ENCODE data around the gene PCDHAC2. TPM values are rescaled to one million over a fixed set of nuclear protein-coding genes. Genes with fewer than 3 reads are reported as not detected.

The PCDHAC2 gene
- total and polyA plus RNA-seq, 2 of the 13 experiments (the other 11 are each of a cell fraction or from before 2014, with no cell fraction given) = not detected

DNA sequence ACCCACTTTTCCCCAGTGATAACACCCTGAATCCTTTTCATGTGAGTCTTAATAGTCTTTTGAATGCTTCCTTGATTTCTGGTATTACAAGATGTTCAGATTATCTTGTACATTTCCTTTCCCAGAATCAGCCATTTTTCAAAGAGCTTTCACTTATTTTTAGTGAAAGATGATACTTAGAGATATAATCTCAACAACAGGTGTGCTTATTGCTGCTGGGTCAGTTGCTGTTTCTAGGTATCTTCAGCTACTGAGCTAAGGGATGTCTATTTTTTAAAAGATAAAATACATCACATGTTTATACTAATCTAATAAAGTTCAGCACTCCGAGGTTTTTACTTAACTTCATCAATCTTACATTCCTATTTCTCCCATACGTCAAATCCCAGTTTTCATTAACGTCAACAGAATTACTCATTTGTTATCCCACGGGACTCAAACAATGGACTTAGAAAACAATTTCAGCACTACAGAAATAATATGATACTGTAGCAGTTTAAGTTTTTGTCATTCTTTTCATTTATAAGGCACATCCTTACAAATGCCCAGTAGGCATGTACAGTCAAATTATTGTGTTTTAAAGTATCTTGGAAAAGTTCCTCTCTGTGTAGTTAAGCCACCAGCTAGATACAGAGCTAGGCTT is 31.2 kb upstream of the PCDHAC2 start:
- DNase-seq (ENCODE audit: low spot score) (no peak), ATAC-seq (no peak), FAIRE-seq (no peak)
- no peaks in the 10 kb centered on the region for H4K20me1 ChIP-seq (ENCODE audit: insufficient read depth, low read length)
- H3K9me3 ChIP-seq (ENCODE audit: low read length) = no peaks in the 10 kb centered on the region
- intact Hi-C loops (cut with micrococcal nuclease; ENCODE audit: unreplicated experiment) = no loop called here
- CTCF ChIA-PET (ENCODE audit: low intra/inter-chr PET ratio, low total read pairs) = no interaction called here
- no peak overlapping the region for H3K9ac ChIP-seq (ENCODE audit: insufficient read depth, low read depth, low read length)
- H3K27me3 ChIP-seq (ENCODE audit: control insufficient read depth in 1 of 2, insufficient read depth in 2 of 2, low read length in 2 of 2) = no peaks in the 10 kb centered on the region; a peak in 1 of 5 replicates
- H3K36me3 ChIP-seq (replicated peaks in 1 of 2; ENCODE audit: control insufficient read depth in 1 of 2, insufficient read depth in 2 of 2, low read length in 2 of 2) = no peaks in the 10 kb centered on the region
- no peak overlapping the region for H3K4me3 ChIP-seq (replicated peaks in 1 of 3; ENCODE audit: insufficient read depth in 1 of 3, low read depth in 2 of 3, low read length in 3 of 3)
- H3K4me2 ChIP-seq (ENCODE audit: low read depth, low read length) = no peak overlapping the region
- BruUV-seq (replicated peaks) = no TSS peak
- POLR2A ChIA-PET = no interaction called here
- H3K27ac ChIP-seq (ENCODE audit: extremely low read length, insufficient read depth, low read length) = no peak overlapping the region
- 7% methylated on average over 4 of the region's 4 CpGs for WGBS (ENCODE audit: low lambda C conversion rate)
- no peaks in the 10 kb centered on the region for H3K4me1 ChIP-seq (ENCODE audit: insufficient read depth, low read length)
- in situ Hi-C loops (cut with HindIII; ENCODE audit: extremely low pct_ligation_motif_present, low pct_unique_long_range_greater_than_20kb) = no loop called here
- H3K79me2 ChIP-seq (ENCODE audit: insufficient read depth, low read length) = no peaks in the 10 kb centered on the region
- H2AFZ ChIP-seq (ENCODE audit: low read length) = no peak overlapping the region
- no peak for TF ChIP-seq ZNF160 (CRISPR knock-in tag; IDR thresholded peaks at IDR 0.05)
- TF ChIP-seq KMT2B (CRISPR knock-in tag; IDR thresholded peaks at IDR 0.05) = no peak
- TF ChIP-seq, protein P1, sequence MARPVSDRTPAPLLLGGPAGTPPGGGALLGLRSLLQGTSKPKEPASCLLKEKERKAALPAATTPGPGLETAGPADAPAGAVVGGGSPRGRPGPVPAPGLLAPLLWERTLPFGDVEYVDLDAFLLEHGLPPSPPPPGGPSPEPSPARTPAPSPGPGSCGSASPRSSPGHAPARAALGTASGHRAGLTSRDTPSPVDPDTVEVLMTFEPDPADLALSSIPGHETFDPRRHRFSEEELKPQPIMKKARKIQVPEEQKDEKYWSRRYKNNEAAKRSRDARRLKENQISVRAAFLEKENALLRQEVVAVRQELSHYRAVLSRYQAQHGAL (CRISPR knock-in tag; IDR thresholded peaks at IDR 0.05; ENCODE audit: not compliant biosample characterization) = no peak
- TF ChIP-seq EHMT2 (IDR thresholded peaks at IDR 0.05; ENCODE audit: borderline replicate concordance, low read depth, low read length) = no peak
- TF ChIP-seq, protein P2, sequence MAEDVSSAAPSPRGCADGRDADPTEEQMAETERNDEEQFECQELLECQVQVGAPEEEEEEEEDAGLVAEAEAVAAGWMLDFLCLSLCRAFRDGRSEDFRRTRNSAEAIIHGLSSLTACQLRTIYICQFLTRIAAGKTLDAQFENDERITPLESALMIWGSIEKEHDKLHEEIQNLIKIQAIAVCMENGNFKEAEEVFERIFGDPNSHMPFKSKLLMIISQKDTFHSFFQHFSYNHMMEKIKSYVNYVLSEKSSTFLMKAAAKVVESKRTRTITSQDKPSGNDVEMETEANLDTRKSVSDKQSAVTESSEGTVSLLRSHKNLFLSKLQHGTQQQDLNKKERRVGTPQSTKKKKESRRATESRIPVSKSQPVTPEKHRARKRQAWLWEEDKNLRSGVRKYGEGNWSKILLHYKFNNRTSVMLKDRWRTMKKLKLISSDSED (CRISPR knock-in tag; IDR thresholded peaks at IDR 0.05) = no peak
- TF ChIP-seq, protein P3, sequence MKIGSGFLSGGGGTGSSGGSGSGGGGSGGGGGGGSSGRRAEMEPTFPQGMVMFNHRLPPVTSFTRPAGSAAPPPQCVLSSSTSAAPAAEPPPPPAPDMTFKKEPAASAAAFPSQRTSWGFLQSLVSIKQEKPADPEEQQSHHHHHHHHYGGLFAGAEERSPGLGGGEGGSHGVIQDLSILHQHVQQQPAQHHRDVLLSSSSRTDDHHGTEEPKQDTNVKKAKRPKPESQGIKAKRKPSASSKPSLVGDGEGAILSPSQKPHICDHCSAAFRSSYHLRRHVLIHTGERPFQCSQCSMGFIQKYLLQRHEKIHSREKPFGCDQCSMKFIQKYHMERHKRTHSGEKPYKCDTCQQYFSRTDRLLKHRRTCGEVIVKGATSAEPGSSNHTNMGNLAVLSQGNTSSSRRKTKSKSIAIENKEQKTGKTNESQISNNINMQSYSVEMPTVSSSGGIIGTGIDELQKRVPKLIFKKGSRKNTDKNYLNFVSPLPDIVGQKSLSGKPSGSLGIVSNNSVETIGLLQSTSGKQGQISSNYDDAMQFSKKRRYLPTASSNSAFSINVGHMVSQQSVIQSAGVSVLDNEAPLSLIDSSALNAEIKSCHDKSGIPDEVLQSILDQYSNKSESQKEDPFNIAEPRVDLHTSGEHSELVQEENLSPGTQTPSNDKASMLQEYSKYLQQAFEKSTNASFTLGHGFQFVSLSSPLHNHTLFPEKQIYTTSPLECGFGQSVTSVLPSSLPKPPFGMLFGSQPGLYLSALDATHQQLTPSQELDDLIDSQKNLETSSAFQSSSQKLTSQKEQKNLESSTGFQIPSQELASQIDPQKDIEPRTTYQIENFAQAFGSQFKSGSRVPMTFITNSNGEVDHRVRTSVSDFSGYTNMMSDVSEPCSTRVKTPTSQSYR (CRISPR knock-in tag; IDR thresholded peaks at IDR 0.05; ENCODE audit: borderline replicate concordance) = no peak
- TF ChIP-seq, protein P4, sequence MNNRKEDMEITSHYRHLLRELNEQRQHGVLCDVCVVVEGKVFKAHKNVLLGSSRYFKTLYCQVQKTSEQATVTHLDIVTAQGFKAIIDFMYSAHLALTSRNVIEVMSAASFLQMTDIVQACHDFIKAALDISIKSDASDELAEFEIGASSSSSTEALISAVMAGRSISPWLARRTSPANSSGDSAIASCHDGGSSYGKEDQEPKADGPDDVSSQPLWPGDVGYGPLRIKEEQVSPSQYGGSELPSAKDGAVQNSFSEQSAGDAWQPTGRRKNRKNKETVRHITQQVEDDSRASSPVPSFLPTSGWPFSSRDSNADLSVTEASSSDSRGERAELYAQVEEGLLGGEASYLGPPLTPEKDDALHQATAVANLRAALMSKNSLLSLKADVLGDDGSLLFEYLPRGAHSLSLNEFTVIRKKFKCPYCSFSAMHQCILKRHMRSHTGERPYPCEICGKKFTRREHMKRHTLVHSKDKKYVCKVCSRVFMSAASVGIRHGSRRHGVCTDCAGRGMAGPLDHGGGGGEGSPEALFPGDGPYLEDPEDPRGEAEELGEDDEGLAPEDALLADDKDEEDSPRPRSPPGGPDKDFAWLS (CRISPR knock-in tag; IDR thresholded peaks at IDR 0.05; ENCODE audit: borderline replicate concordance) = no peak
- TF ChIP-seq, protein P5, sequence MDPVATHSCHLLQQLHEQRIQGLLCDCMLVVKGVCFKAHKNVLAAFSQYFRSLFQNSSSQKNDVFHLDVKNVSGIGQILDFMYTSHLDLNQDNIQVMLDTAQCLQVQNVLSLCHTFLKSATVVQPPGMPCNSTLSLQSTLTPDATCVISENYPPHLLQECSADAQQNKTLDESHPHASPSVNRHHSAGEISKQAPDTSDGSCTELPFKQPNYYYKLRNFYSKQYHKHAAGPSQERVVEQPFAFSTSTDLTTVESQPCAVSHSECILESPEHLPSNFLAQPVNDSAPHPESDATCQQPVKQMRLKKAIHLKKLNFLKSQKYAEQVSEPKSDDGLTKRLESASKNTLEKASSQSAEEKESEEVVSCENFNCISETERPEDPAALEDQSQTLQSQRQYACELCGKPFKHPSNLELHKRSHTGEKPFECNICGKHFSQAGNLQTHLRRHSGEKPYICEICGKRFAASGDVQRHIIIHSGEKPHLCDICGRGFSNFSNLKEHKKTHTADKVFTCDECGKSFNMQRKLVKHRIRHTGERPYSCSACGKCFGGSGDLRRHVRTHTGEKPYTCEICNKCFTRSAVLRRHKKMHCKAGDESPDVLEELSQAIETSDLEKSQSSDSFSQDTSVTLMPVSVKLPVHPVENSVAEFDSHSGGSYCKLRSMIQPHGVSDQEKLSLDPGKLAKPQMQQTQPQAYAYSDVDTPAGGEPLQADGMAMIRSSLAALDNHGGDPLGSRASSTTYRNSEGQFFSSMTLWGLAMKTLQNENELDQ (CRISPR knock-in tag; IDR thresholded peaks at IDR 0.05; ENCODE audit: borderline replicate concordance) = no peak
- TF ChIP-seq TCF12 (IDR thresholded peaks at IDR 0.05) = no peak
- no peak for TF ChIP-seq TCF12 (CRISPR knock-in tag; IDR thresholded peaks at IDR 0.05)
- TF ChIP-seq, protein P6, sequence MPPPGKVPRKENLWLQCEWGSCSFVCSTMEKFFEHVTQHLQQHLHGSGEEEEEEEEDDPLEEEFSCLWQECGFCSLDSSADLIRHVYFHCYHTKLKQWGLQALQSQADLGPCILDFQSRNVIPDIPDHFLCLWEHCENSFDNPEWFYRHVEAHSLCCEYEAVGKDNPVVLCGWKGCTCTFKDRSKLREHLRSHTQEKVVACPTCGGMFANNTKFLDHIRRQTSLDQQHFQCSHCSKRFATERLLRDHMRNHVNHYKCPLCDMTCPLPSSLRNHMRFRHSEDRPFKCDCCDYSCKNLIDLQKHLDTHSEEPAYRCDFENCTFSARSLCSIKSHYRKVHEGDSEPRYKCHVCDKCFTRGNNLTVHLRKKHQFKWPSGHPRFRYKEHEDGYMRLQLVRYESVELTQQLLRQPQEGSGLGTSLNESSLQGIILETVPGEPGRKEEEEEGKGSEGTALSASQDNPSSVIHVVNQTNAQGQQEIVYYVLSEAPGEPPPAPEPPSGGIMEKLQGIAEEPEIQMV (CRISPR knock-in tag; IDR thresholded peaks at IDR 0.05; ENCODE audit: low read depth) = no peak
- TF ChIP-seq ZNF296 (CRISPR knock-in tag; conservative IDR thresholded peaks at IDR 0.05) = no peak
- TF ChIP-seq ZNF331 (CRISPR knock-in tag; IDR thresholded peaks at IDR 0.05) = no peak

All from HepG2 (cell line).